HG02852 (cell line): Measurements from ENCODE around the gene PCDH10.

Experiments
- ATAC-seq: cut with Tn5 transposase; IDR thresholded peaks from one replicate; pipeline ENCODE4 v1.9.1; 2021; ENCODE audit warnings: mild to moderate bottlenecking, moderate library complexity; ENCODE audit not compliant: unreplicated experiment

PCDH10 gene

GRCh38 chr4:133150486-133151340 is 1.6 kb downstream of the PCDH10 start:
- no peak for ATAC-seq

- ATAC-seq = no peak
Measured at GRCh38 chr4:133151341-133151690, 2.2 kb downstream of the PCDH10 start.

- ATAC-seq = no peak
Measured at GRCh38 chr4:133151691-133152329, 2.7 kb downstream of the PCDH10 start.

GRCh38 chr4:133152330-133152821 is 3.3 kb downstream of the PCDH10 start:
- ATAC-seq = no peak

GRCh38 chr4:133152831-133153481 is 3.9 kb downstream of the PCDH10 start:
- ATAC-seq = no peak

- ATAC-seq = no peak
Measured at GRCh38 chr4:133154725-133155124, 5.6 kb downstream of the PCDH10 start.

GRCh38 chr4:133156096-133156495 is 7.0 kb downstream of the PCDH10 start:
- ATAC-seq = no peak

GRCh38 chr4:133156556-133156955 is 7.5 kb downstream of the PCDH10 start:
- ATAC-seq = no peak

GRCh38 chr4:133157460-133158160 is 8.5 kb downstream of the PCDH10 start:
- no peak for ATAC-seq

GRCh38 chr4:133160853-133161252 is 11.8 kb downstream of the PCDH10 start:
- ATAC-seq = no peak

- no peak for ATAC-seq
Measured at GRCh38 chr4:133161570-133162295, 12.6 kb downstream of the PCDH10 start.

- ATAC-seq = no peak
Measured at GRCh38 chr4:133162941-133163340, 13.8 kb downstream of the PCDH10 start.

- ATAC-seq = no peak
Measured at GRCh38 chr4:133178956-133179355, 29.9 kb downstream of the PCDH10 start.

GRCh38 chr4:133186210-133186609 is 37.1 kb downstream of the PCDH10 start:
- no peak for ATAC-seq

GRCh38 chr4:133186845-133187244 is 37.8 kb downstream of the PCDH10 start:
- no peak for ATAC-seq

GRCh38 chr4:133188433-133189146 is 39.5 kb downstream of the PCDH10 start:
- peak; percentile 57 for ATAC-seq

- no peak for ATAC-seq
Measured at GRCh38 chr4:133189147-133189517, 40.0 kb downstream of the PCDH10 start.

GRCh38 chr4:133190098-133190497 is 41.0 kb downstream of the PCDH10 start:
- ATAC-seq = no peak

GRCh38 chr4:133208694-133209285 is 59.7 kb downstream of the PCDH10 start:
- no peak for ATAC-seq
